ENCODE measurements around the gene CASP8. TPM values are rescaled to one million over a fixed set of nuclear protein-coding genes. Genes with fewer than 3 reads are reported as not detected.

The CASP8 gene
- total RNA-seq, 1 donor from 2014 or later: 2.1 TPM

DNA sequence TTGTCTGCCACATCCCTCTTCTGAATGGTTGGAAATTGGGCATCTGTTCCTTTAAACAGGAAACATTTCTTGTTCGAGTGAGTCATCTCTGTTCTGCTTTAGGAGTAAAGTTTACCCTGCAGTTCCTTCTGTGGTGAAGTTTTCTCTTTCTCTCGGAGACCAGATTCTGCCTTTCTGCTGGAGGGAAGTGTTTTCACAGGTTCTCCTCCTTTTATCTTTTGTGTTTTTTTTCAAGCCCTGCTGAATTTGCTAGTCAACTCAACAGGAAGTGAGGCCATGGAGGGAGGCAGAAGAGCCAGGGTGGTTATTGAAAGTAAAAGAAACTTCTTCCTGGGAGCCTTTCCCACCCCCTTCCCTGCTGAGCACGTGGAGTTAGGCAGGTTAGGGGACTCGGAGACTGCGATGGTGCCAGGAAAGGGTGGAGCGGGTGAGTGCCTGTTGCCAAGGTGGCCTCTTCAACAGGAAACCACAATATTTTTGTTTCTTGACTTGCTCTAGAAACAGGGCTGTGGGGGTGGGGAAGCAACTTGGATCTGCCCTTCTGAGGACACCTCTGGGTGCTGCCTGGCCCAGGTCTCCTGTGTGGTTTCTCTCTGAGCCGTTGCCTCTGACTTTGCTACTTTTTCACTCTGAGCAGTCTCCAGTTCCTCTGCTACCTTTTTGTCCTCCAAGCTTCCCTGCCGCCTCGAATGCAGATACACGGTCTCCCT, 2.2 kb upstream of the CASP8 start:
- Histone ChIP-seq H3K9me3 (ENCODE audit: low read depth) (no peaks in the 10 kb centered on the region), H3K4me3 (no peak overlapping the region), H3K4me1 (peaks cover 11% of the 10 kb centered on the region), H3K27me3 (no peaks in the 10 kb centered on the region), H2AFZ (replicated peaks) (peak overlapping the region; percentile 98), H3K79me2 (ENCODE audit: low read depth) (no peaks in the 10 kb centered on the region), H3K36me3 (no peaks in the 10 kb centered on the region), H4K20me1 (ENCODE audit: low read depth) (no peaks in the 10 kb centered on the region), H3K9ac (no peak overlapping the region), H3K4me2 (peak overlapping the region; percentile 41), H3K27ac (no peak overlapping the region), H3F3A (ENCODE audit: low read depth) (no peaks in the 10 kb centered on the region)
- H3K36me3 Mint-ChIP-seq: no peaks in the 10 kb centered on the region
- H3K27me3 Mint-ChIP-seq (ENCODE audit: insufficient read depth, low read depth): peaks cover 2% of the 10 kb centered on the region
- H3K9me3 Mint-ChIP-seq: no peaks in the 10 kb centered on the region
- DNase-seq (ENCODE audit: low spot score): no peak
- H3K4me1 Mint-ChIP-seq: peaks cover 23% of the 10 kb centered on the region
- TF ChIP-seq EZH2phosphoT487 (IDR thresholded peaks at IDR 0.05): no peak
- H3K27ac Mint-ChIP-seq: peak overlapping the region; percentile 87
- H3K4me3 Mint-ChIP-seq: peak overlapping the region; percentile 80

DNA sequence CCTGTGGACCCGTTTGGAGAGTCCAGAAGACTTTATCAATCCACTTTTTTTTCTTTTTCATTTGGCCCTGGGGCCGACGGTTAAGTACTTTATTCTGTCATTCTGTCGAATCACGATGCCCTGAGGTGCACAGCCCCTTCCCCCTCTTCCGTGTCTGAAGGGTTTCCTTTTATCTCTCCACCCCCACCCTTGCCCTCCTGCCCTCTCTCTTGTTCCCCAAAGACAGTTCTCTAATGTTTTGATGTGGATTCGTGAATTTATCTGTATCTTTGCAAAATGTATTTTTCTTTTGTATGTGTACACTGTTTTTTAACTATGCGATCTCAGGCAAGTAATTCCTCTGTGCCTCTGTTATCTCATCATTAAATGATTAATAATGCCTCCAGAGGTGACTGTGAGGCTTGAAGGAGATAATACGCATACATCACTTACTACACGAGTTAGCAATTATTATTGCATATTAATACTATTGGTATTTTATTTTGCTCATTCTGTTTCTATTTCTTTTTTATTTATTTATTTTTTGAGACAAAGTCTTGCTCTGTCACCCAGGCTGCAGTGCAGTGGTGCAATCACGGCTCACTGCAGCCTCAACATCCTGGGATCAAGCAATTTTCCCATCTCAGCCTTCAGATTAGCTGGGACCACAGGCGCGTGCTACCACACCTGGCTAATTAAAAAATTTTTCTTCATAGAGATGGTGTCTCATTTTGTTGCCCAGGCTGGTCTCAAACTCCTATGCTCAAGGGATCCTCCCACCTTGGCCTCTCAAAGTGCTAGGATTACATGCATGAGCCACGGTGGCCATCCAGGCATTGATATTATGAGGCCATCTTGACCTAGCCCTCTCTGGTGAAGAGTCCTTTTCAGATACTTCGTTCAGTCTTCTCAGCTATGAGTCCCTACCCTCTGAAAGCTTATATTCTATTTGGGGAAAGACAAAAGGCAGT, 1.4 kb upstream of the CASP8 start:
- Mint-ChIP-seq H3K4me3 (peak overlapping the region; percentile 80), H3K4me1 (peaks cover 26% of the 10 kb centered on the region), H3K36me3 (no peaks in the 10 kb centered on the region), H3K27ac (peak overlapping the region; percentile 87), H3K27me3 (ENCODE audit: insufficient read depth, low read depth) (peaks cover 2% of the 10 kb centered on the region), H3K9me3 (no peaks in the 10 kb centered on the region)
- Histone ChIP-seq H2AFZ (replicated peaks) (peak overlapping the region; percentile 98), H3K4me3 (no peak overlapping the region), H3K9ac (no peak overlapping the region), H3K36me3 (no peaks in the 10 kb centered on the region), H3K9me3 (ENCODE audit: low read depth) (no peaks in the 10 kb centered on the region), H3K4me2 (peak overlapping the region; percentile 41), H3K4me1 (peaks cover 11% of the 10 kb centered on the region), H3F3A (ENCODE audit: low read depth) (no peaks in the 10 kb centered on the region), H3K79me2 (ENCODE audit: low read depth) (no peaks in the 10 kb centered on the region), H3K27me3 (no peaks in the 10 kb centered on the region), H4K20me1 (ENCODE audit: low read depth) (no peaks in the 10 kb centered on the region), H3K27ac (no peak overlapping the region)
- peak; percentile 4 for DNase-seq (ENCODE audit: low spot score)
- TF ChIP-seq EZH2phosphoT487 (IDR thresholded peaks at IDR 0.05) (no peak), EZH2 (IDR thresholded peaks at IDR 0.05) (no peak)
- TF ChIP-seq, protein P1, sequence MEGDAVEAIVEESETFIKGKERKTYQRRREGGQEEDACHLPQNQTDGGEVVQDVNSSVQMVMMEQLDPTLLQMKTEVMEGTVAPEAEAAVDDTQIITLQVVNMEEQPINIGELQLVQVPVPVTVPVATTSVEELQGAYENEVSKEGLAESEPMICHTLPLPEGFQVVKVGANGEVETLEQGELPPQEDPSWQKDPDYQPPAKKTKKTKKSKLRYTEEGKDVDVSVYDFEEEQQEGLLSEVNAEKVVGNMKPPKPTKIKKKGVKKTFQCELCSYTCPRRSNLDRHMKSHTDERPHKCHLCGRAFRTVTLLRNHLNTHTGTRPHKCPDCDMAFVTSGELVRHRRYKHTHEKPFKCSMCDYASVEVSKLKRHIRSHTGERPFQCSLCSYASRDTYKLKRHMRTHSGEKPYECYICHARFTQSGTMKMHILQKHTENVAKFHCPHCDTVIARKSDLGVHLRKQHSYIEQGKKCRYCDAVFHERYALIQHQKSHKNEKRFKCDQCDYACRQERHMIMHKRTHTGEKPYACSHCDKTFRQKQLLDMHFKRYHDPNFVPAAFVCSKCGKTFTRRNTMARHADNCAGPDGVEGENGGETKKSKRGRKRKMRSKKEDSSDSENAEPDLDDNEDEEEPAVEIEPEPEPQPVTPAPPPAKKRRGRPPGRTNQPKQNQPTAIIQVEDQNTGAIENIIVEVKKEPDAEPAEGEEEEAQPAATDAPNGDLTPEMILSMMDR (IDR thresholded peaks at IDR 0.05): no peak

DNA sequence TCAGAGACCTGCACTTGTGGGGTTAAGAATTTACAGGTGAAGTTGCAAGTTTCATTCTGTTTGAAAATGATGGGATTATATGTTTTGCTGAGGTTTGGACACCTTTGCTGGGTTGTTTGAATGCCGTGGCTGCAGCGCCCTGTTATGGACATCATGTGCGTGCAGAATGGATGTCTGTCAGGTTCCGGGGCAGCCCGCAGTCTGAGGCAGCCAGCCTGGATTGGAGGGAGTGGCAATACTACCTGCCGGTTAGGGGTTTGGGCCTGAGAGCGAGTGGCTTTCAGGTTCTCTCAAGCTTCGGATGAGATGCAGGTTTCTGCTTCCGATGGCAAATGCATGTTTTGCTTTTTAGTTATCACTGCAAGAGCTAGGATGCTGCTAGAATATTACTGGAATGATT, 1.1 kb downstream of the CASP8 start:
- no peak overlapping the region for H3K27ac ChIP-seq
- H3K9ac ChIP-seq: no peak overlapping the region
- TF ChIP-seq EZH2phosphoT487 (IDR thresholded peaks at IDR 0.05) (no peak), EZH2 (IDR thresholded peaks at IDR 0.05) (no peak)
- TF ChIP-seq, protein P1 (IDR thresholded peaks at IDR 0.05): no peak
- no peak overlapping the region for H3K4me3 ChIP-seq
- no peak overlapping the region for H3K4me3 Mint-ChIP-seq
- peaks cover 4% of the 10 kb centered on the region for H3K27me3 Mint-ChIP-seq (ENCODE audit: insufficient read depth, low read depth)
- no peaks in the 10 kb centered on the region for H4K20me1 ChIP-seq (ENCODE audit: low read depth)
- H3K27ac Mint-ChIP-seq: no peak overlapping the region
- no peak for DNase-seq (ENCODE audit: low spot score)
- H3K4me2 ChIP-seq: no peak overlapping the region
- H3K36me3 ChIP-seq: no peaks in the 10 kb centered on the region
- no peaks in the 10 kb centered on the region for H3K79me2 ChIP-seq (ENCODE audit: low read depth)
- H3K9me3 Mint-ChIP-seq: no peaks in the 10 kb centered on the region
- peak overlapping the region; percentile 53 for H2AFZ ChIP-seq (replicated peaks)
- H3K4me1 ChIP-seq: peaks cover 11% of the 10 kb centered on the region
- peaks cover 2% of the 10 kb centered on the region for H3F3A ChIP-seq (ENCODE audit: low read depth)
- no peaks in the 10 kb centered on the region for H3K9me3 ChIP-seq (ENCODE audit: low read depth)
- no peaks in the 10 kb centered on the region for H3K36me3 Mint-ChIP-seq
- peaks cover 26% of the 10 kb centered on the region for H3K4me1 Mint-ChIP-seq
- H3K27me3 ChIP-seq: no peaks in the 10 kb centered on the region
